H54 (cell line): Measurements from ENCODE around the gene NMUR1.

ENCODE experiments used
- DNase-seq: peaks from one replicate; pipeline ENCODE4 v3.0.0; 2011; ENCODE audit warnings: low spot score, mixed read lengths; ENCODE audit not compliant: insufficient read length
- FAIRE-seq: peaks from 3 replicates; lab custom pipeline; 2011; peaks lifted over from hg19 to GRCh38; lab: Jason Lieb, UNC
- POLR2A ChIP-seq: IDR thresholded peaks from 2 replicates; pipeline ENCODE4 v1.6.1; 2011; ENCODE audit warnings: low read depth, mild to moderate bottlenecking, low read length

The NMUR1 gene

DNA sequence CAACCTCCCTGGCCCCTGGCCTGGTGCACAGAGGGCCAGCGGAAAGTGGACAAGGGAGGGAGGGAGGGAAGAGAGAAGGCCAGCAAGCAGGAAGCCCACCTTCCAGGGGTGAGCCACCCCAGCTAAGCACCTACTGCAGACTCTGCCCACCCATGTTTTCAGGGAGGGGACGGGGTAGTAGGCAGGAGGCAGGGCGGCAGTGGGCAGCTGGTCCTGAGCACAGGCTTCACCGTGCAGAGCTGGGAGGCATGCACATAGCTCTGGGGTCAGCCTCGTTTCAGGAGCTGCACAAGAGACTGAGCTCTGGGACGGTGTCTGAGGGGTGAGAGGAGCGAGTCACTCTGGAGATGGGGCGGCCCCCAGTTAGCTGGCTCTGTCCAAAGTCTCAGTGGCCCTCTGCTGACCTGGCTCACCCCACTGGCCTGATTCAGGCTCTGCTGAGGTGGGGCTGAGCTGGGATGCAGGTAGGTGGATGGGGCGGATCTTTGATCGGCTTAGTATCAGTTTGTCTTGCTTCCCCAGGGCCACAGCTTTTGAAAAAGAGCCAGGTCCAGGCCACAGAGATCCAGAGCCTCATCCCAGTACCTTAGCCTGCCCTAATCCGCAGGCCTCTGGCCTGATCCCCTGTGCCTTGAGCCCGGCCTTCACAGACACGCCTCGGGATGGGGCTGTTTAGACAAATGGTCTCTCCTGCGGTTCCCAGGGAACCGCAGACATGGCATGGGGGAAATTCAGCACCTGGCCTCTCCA, 3.7 kb downstream of the NMUR1 start:
- no peak for TF ChIP-seq POLR2A
- no peak for DNase-seq
- no peak for FAIRE-seq

GRCh38 chr2:231525248-231526163, 4.7 kb downstream of the NMUR1 start:
- TF ChIP-seq POLR2A: no peak

DNA sequence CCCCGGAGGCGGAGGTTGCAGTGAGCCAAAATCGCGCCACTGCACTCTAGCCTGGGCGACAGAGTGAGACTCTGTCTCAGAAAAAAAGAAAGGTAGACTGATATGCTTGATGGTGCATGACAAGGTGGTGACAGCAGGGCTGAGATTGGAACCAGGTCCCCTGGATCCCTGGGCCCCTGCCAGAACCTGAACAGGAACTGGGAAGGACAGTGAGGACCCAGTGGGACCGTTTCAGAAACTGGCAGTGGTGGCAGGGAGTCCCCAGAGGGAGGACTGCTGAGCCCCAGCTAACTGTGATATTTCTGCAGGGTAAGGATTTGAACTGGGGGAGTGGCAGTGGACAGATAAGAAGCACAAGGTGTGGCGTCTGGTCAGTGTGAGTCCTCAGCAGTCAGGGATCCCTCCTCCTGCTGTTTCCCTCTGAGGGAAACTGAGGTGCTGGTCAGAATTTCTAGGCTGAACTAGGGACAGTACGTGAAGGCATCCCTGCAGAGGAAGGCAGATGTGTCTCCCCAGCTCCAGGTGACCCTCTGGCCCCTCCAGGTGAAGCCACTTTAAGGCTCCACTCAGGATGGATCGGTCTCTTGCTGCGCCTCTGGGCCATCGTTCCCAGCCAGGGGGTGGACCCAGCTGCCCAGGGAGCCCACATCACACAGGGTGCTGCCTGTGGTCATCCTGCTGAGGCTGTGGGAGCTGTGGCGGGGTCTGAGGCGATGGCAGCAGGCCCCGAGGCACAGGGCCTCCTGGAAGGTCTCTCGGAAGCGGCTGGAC, 5.6 kb downstream of the NMUR1 start:
- no peak for FAIRE-seq
- no peak for DNase-seq

More at GRCh38 chr2:231525248-231526163, 4.7 kb downstream of the NMUR1 start:
- no peak for DNase-seq
- no peak for FAIRE-seq

GRCh38 chr2:231523451-231524285, 6.6 kb downstream of the NMUR1 start:
- FAIRE-seq: no peak
- TF ChIP-seq POLR2A: no peak
- no peak for DNase-seq

More for the DNA sequence above, 5.6 kb downstream of the NMUR1 start:
- no peak for TF ChIP-seq POLR2A

- no peak for TF ChIP-seq POLR2A
- no peak for DNase-seq
- FAIRE-seq: no peak
Measured at GRCh38 chr2:231522418-231523180, 7.6 kb downstream of the NMUR1 start.

DNA sequence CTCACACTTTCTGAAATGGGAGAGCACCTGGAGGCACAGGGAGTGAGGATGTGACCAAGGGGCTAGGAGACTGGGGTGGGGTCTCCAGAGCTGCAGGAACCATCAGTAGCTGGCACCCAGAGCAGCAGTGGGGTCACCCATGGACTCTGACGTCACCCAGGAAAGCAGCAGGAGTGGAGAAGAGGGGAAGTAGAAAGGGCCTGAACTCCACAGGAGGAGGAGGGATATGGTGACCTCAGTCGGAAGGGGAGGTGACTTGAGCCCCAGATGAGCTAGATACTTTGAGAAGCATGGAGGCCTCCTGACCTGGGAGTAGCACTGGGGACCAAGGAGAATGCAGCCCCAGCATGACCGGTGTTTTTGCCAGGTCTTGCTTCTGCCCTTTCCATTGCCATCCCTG, 8.8 kb downstream of the NMUR1 start:
- no peak for DNase-seq
- FAIRE-seq: no peak
- no peak for TF ChIP-seq POLR2A

DNA sequence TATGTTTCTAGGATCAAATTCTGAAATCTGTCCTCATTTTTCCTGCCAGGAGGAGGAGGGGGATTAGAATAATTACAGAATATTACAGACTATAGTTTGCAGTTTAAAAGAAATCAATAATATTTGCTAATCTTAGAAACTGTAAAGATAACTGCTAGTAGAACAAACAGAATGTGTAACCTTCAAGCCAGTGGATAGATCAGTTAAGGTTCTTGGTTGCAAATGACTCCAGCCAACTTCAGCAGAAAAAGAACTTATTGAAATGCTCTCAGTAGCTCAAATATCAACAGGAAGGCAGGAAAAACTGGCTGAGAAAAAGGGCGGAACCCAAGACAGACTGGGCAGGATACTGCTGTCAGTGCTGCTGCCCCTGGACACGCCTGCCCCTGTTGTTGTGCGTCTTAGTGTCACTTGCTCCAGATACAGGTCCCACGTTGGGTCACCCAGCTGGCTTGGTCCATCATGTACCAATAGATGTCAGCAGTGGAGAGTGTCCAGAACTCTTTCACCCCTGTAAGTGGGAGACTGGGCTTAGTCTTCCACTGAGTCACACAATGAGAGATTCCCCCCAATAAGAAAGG, 10.2 kb downstream of the NMUR1 start:
- FAIRE-seq: no peak
- no peak for DNase-seq
- TF ChIP-seq POLR2A: no peak

- TF ChIP-seq POLR2A: no peak
- no peak for FAIRE-seq
Measured at GRCh38 chr2:231518771-231519170, 11.5 kb downstream of the NMUR1 start.

DNA sequence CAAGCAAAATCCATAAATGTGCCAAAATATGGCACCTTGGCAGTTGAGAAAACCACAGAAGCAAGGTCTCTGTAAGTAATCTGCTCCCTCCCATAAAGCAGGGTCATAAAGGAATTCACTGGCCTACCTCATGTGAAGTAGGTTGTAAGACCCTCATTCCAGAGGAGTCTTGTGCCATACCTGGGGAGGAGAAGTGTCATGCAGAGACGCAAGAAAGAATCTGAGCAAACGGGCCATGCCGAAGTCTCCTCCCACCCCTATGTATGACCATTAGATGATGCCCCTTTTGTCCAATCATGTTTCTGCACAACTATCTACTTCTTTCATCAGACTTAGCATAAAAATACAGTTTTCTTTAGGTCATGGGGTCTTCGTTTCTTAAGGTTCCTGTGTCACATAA, 14.6 kb downstream of the NMUR1 start:
- TF ChIP-seq POLR2A: no peak
- DNase-seq: no peak
- no peak for FAIRE-seq

More at GRCh38 chr2:231518771-231519170, 11.5 kb downstream of the NMUR1 start:
- DNase-seq: no peak

DNA sequence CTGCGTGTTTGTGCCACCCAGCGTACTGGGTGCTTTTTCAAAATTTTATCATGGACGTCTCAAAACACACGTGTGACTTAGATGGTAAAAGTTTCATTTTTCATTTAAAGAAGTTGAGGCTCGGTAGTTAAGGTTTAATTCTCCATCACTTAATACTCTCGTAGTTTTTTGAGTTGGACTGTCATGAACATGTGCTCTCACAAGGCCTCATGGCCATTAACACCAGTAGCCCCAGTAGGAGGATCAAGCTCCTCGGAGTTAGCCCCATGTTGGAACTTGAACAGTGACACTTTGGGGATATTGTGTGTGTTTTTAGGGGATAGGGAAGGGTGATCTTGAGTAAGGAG, 15.3 kb downstream of the NMUR1 start:
- FAIRE-seq: no peak
- no peak for TF ChIP-seq POLR2A
- DNase-seq: no peak

- DNase-seq (peak; percentile 98), FAIRE-seq (peak; percentile 67)
- TF ChIP-seq POLR2A: peak; percentile 81
Measured at GRCh38 chr2:231514225-231514950, 15.9 kb downstream of the NMUR1 start.
